K562 (cell line): Measurements from ENCODE around the gene RXRA. TPM values are rescaled to one million over a fixed set of nuclear protein-coding genes. Genes with fewer than 3 reads are reported as not detected.

Experiments
- ELF1 ChIP-seq: fragments of 200-800 bp; sonication (Bioruptor generic); IDR thresholded peaks from 2 replicates; pipeline ENCODE4 v1.6.1; 2016; ENCODE audit warnings: missing genetic modification characterization, missing compliant biosample characterization
- ZNF407 ChIP-seq: fragments of 450-650 bp; IDR thresholded peaks from 2 replicates; pipeline ENCODE4 v1.6.1; 2016; ENCODE audit warnings: low read depth
- polyA plus RNA-seq, 8 experiments: library from polyadenylated mRNA; depleted of rRNA in 4 of 8; stranded (reverse) in 5 of 8; unstranded in 3 of 8; fragments of >200 nt; fragmentation: Nextera tagmentation in 2 of 8; fragmentation: Illumina TruSeq in 1 of 8; extraction: Ambion mirVana in 2 of 8; extraction: Trizol in 1 of 8; gene quantifications; 2 replicates each; pipeline versions ENCODE4 v1.2.1 to v1.2.3, GENCODE V29; 2011 to 2014; ENCODE audit warnings: inconsistent platforms in 1 of 8, missing spikeins in 1 of 8
- total RNA-seq, 7 experiments: library from RNA; depleted of rRNA in 6 of 7; stranded (reverse); fragments of >200 nt in 6 of 7; fragmentation: Illumina TruSeq in 2 of 7; extraction: Trizol in 2 of 7; gene quantifications; 2 replicates each; pipeline versions ENCODE4 v1.2.1 to v1.2.3, GENCODE V29; 2011 to 2021; ENCODE audit warnings: low replicate concordance in 1 of 7
- TF ChIP-seq, protein P1 (sequence below), 2 experiments: fragments of 450-650 bp in 1 of 2; sonication (generic) in 1 of 2; formaldehyde crosslinking in 1 of 2; IDR thresholded peaks; 2 replicates each; pipeline versions ENCODE4 v1.7.1 to v1.9.0; 2016 to 2022; ENCODE audit warnings: inconsistent platforms in 1 of 2, mild to moderate bottlenecking in 1 of 2, missing genetic modification reagents in 1 of 2

Gene RXRA
- total and polyA plus RNA-seq, 9 of the 15 experiments (the other 6 are each of a cell fraction or from before 2014, with no cell fraction given): 0.35 to 23.6 (median 4.6) TPM

DNA sequence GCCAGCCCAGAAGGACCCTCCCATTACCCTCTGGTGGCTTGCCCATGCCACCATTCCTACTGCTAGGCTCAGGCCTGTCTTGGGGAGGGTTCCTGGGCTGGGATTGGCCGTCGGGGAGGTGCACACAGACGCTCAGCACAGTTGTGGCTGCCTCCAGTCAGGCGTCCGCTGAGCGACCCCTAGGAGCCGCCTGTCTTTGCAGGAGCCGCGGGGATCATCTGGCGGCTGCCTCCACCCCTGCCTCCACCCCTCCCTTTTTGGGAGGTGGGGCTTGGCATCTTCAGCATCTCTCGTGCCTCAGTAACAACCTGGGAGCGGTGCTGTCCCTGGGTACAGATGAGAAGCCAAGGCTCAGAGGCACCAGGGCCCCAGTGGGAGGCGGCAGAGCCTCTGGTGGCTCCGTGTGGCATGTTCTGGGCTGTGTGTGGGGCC lies 39.6 kb downstream of the RXRA start (continued):
- TF ChIP-seq ZNF407 (no peak), ELF1 (tag) (no peak)
- TF ChIP-seq, protein P1, sequence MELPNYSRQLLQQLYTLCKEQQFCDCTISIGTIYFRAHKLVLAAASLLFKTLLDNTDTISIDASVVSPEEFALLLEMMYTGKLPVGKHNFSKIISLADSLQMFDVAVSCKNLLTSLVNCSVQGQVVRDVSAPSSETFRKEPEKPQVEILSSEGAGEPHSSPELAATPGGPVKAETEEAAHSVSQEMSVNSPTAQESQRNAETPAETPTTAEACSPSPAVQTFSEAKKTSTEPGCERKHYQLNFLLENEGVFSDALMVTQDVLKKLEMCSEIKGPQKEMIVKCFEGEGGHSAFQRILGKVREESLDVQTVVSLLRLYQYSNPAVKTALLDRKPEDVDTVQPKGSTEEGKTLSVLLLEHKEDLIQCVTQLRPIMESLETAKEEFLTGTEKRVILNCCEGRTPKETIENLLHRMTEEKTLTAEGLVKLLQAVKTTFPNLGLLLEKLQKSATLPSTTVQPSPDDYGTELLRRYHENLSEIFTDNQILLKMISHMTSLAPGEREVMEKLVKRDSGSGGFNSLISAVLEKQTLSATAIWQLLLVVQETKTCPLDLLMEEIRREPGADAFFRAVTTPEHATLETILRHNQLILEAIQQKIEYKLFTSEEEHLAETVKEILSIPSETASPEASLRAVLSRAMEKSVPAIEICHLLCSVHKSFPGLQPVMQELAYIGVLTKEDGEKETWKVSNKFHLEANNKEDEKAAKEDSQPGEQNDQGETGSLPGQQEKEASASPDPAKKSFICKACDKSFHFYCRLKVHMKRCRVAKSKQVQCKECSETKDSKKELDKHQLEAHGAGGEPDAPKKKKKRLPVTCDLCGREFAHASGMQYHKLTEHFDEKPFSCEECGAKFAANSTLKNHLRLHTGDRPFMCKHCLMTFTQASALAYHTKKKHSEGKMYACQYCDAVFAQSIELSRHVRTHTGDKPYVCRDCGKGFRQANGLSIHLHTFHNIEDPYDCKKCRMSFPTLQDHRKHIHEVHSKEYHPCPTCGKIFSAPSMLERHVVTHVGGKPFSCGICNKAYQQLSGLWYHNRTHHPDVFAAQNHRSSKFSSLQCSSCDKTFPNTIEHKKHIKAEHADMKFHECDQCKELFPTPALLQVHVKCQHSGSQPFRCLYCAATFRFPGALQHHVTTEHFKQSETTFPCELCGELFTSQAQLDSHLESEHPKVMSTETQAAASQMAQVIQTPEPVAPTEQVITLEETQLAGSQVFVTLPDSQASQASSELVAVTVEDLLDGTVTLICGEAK (IDR thresholded peaks at IDR 0.05): no peak
- TF ChIP-seq, protein P1 (CRISPR knock-in tag; IDR thresholded peaks at IDR 0.05): no peak
